ENCODE results near the gene BCS1L. TPM values are rescaled to one million over a fixed set of nuclear protein-coding genes. Genes with fewer than 3 reads are reported as not detected.

The BCS1L gene
- total and polyA plus RNA-seq, 2 of the 13 experiments (the other 11 are each of a cell fraction or from before 2014, with no cell fraction given) = 48.9 to 76.0 TPM

DNA sequence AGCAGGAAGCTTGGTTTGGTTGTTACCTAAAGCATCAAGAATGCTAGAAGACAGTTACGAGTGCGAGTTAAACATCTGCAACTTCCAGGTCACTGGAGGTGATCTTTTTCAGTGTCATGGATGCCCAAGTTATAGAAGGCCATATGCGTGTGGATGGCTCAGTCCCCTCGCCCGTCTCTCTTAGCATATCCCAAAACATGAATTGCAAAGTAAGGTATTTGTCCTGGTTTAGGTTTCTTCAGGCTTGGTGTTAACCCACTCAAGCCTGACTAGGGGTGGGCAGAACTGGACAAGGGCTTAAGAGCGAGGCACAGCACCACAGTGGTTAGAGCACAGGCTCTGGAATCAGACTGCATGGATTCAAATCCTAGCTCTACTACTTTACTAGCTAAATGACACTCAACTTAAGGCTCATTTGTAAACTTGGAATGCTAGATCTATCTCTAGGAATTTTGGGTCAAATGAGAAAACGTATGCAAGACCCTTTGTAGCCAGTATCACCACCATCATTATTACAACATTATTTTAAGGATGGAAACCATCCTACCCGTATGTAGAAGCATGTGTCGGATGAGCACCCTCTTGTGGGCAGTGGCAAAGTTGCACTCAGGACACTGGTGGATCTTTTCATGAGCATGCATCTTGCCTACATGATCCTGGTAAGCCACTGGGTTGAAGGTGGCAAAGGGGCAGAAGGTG is 11.2 kb upstream of the BCS1L start (continued):
- TF ChIP-seq, protein P1, sequence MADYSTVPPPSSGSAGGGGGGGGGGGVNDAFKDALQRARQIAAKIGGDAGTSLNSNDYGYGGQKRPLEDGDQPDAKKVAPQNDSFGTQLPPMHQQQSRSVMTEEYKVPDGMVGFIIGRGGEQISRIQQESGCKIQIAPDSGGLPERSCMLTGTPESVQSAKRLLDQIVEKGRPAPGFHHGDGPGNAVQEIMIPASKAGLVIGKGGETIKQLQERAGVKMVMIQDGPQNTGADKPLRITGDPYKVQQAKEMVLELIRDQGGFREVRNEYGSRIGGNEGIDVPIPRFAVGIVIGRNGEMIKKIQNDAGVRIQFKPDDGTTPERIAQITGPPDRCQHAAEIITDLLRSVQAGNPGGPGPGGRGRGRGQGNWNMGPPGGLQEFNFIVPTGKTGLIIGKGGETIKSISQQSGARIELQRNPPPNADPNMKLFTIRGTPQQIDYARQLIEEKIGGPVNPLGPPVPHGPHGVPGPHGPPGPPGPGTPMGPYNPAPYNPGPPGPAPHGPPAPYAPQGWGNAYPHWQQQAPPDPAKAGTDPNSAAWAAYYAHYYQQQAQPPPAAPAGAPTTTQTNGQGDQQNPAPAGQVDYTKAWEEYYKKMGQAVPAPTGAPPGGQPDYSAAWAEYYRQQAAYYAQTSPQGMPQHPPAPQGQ (CRISPR knock-in tag; IDR thresholded peaks at IDR 0.05; ENCODE audit: borderline replicate concordance) = 0 out of 2 replicates have a peak, but pooled peaks have one; percentile 23
- TF ChIP-seq, protein P2, sequence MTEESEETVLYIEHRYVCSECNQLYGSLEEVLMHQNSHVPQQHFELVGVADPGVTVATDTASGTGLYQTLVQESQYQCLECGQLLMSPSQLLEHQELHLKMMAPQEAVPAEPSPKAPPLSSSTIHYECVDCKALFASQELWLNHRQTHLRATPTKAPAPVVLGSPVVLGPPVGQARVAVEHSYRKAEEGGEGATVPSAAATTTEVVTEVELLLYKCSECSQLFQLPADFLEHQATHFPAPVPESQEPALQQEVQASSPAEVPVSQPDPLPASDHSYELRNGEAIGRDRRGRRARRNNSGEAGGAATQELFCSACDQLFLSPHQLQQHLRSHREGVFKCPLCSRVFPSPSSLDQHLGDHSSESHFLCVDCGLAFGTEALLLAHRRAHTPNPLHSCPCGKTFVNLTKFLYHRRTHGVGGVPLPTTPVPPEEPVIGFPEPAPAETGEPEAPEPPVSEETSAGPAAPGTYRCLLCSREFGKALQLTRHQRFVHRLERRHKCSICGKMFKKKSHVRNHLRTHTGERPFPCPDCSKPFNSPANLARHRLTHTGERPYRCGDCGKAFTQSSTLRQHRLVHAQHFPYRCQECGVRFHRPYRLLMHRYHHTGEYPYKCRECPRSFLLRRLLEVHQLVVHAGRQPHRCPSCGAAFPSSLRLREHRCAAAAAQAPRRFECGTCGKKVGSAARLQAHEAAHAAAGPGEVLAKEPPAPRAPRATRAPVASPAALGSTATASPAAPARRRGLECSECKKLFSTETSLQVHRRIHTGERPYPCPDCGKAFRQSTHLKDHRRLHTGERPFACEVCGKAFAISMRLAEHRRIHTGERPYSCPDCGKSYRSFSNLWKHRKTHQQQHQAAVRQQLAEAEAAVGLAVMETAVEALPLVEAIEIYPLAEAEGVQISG (CRISPR knock-in tag; IDR thresholded peaks at IDR 0.05) = peak; percentile 35; the same call in 1 of the 2 replicates
- TF ChIP-seq ZNF563 (CRISPR knock-in tag; IDR thresholded peaks at IDR 0.05) = no peak
- TF ChIP-seq STAG1 (CRISPR knock-in tag; IDR thresholded peaks at IDR 0.05) = peak; percentile 93
- TF ChIP-seq, protein P3, sequence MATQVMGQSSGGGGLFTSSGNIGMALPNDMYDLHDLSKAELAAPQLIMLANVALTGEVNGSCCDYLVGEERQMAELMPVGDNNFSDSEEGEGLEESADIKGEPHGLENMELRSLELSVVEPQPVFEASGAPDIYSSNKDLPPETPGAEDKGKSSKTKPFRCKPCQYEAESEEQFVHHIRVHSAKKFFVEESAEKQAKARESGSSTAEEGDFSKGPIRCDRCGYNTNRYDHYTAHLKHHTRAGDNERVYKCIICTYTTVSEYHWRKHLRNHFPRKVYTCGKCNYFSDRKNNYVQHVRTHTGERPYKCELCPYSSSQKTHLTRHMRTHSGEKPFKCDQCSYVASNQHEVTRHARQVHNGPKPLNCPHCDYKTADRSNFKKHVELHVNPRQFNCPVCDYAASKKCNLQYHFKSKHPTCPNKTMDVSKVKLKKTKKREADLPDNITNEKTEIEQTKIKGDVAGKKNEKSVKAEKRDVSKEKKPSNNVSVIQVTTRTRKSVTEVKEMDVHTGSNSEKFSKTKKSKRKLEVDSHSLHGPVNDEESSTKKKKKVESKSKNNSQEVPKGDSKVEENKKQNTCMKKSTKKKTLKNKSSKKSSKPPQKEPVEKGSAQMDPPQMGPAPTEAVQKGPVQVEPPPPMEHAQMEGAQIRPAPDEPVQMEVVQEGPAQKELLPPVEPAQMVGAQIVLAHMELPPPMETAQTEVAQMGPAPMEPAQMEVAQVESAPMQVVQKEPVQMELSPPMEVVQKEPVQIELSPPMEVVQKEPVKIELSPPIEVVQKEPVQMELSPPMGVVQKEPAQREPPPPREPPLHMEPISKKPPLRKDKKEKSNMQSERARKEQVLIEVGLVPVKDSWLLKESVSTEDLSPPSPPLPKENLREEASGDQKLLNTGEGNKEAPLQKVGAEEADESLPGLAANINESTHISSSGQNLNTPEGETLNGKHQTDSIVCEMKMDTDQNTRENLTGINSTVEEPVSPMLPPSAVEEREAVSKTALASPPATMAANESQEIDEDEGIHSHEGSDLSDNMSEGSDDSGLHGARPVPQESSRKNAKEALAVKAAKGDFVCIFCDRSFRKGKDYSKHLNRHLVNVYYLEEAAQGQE (IDR thresholded peaks at IDR 0.05; ENCODE audit: borderline replicate concordance in 1 of 2, low read depth in 1 of 2, low read length in 2 of 2) = no peak
- peak; percentile 88 for TF ChIP-seq SMC3 (IDR thresholded peaks at IDR 0.05; ENCODE audit: low read length)
- TF ChIP-seq KAT8 (CRISPR knock-in tag; IDR thresholded peaks at IDR 0.05) = no peak
- peak; percentile 44; the same call in 1 of the 2 replicates for TF ChIP-seq ZNF501 (CRISPR knock-in tag; IDR thresholded peaks at IDR 0.05)
- TF ChIP-seq ZBTB38 (CRISPR knock-in tag; IDR thresholded peaks at IDR 0.05) = no peak
- no peak for TF ChIP-seq ZNF629 (CRISPR knock-in tag; conservative IDR thresholded peaks at IDR 0.05)
- no peak for TF ChIP-seq GZF1 (CRISPR knock-in tag; IDR thresholded peaks at IDR 0.05)
- TF ChIP-seq, protein P4, sequence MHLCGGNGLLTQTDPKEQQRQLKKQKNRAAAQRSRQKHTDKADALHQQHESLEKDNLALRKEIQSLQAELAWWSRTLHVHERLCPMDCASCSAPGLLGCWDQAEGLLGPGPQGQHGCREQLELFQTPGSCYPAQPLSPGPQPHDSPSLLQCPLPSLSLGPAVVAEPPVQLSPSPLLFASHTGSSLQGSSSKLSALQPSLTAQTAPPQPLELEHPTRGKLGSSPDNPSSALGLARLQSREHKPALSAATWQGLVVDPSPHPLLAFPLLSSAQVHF (CRISPR knock-in tag; IDR thresholded peaks at IDR 0.05) = no peak
- TF ChIP-seq ZNF883 (CRISPR knock-in tag; IDR thresholded peaks at IDR 0.05; ENCODE audit: not compliant biosample characterization) = peak; percentile 70
- TF ChIP-seq HNRNPL (IDR thresholded peaks at IDR 0.05; ENCODE audit: low read depth, low read length) = no peak
- TF ChIP-seq NFRKB (IDR thresholded peaks at IDR 0.05) = no peak
- no peak for TF ChIP-seq TP53 (CRISPR knock-in tag; conservative IDR thresholded peaks at IDR 0.05)
- TF ChIP-seq XRCC5 (optimal IDR thresholded peaks at IDR 0.05; ENCODE audit: low read length) = peak; percentile 80
- TF ChIP-seq MAFG (CRISPR knock-in tag; IDR thresholded peaks at IDR 0.05) = no peak
- no peak for TF ChIP-seq ZNF724P (CRISPR knock-in tag; IDR thresholded peaks at IDR 0.05; ENCODE audit: borderline replicate concordance)
- TF ChIP-seq PHF21A (CRISPR knock-in tag; IDR thresholded peaks at IDR 0.05) = peak; percentile 22; the same call in 1 of the 2 replicates
- no peak for TF ChIP-seq ZFP41 (CRISPR knock-in tag; IDR thresholded peaks at IDR 0.05; ENCODE audit: borderline replicate concordance)

All from HepG2 (cell line).